M059J (cell line): ENCODE data around the gene ZMAT5. TPM values are rescaled to one million over a fixed set of nuclear protein-coding genes. Genes with fewer than 3 reads are reported as not detected.

Experiments
- DNase-seq: peaks from one replicate; pipeline ENCODE4 v3.0.0-alpha.2; 2012; ENCODE audit warnings: low read depth
- total RNA-seq: library from RNA; depleted of rRNA; stranded (reverse); fragments of >200 nt; shearing (Covaris generic); gene quantifications from 2 replicates; pipeline ENCODE4 v1.2.3, GENCODE V29; 2014

ZMAT5 gene
- total RNA-seq, 1 experiment from 2014 or later: 19.4 TPM

GRCh38 chr22:29753808-29754657, 12.8 kb downstream of the ZMAT5 start:
- no peak for DNase-seq

GRCh38 chr22:29751669-29752068, 15.1 kb downstream of the ZMAT5 start:
- no peak for DNase-seq

GRCh38 chr22:29750559-29751538, 16.0 kb downstream of the ZMAT5 start:
- no peak for DNase-seq

- no peak for DNase-seq
Observed at GRCh38 chr22:29750029-29750428, 16.8 kb downstream of the ZMAT5 start.

GRCh38 chr22:29748248-29748893, 18.4 kb downstream of the ZMAT5 start:
- DNase-seq: no peak

GRCh38 chr22:29747832-29748231, 19.0 kb downstream of the ZMAT5 start:
- no peak for DNase-seq

GRCh38 chr22:29744902-29745301, 21.9 kb downstream of the ZMAT5 start:
- DNase-seq: no peak

GRCh38 chr22:29742326-29742725, 24.5 kb downstream of the ZMAT5 start:
- no peak for DNase-seq

- no peak for DNase-seq
Observed at GRCh38 chr22:29741926-29742325, 24.9 kb downstream of the ZMAT5 start.

- DNase-seq: no peak
Observed at GRCh38 chr22:29740216-29740615, 26.6 kb downstream of the ZMAT5 start.

GRCh38 chr22:29739346-29739875, 27.4 kb downstream of the ZMAT5 start:
- DNase-seq: no peak

- DNase-seq: no peak
Observed at GRCh38 chr22:29738118-29738815, 28.5 kb downstream of the ZMAT5 start.

GRCh38 chr22:29737251-29738117, 29.3 kb downstream of the ZMAT5 start:
- DNase-seq: no peak

- no peak for DNase-seq
Observed at GRCh38 chr22:29735416-29735815, 31.4 kb downstream of the ZMAT5 start.

GRCh38 chr22:29734838-29735237, 32.0 kb downstream of the ZMAT5 start:
- DNase-seq: no peak

- DNase-seq: no peak
Observed at GRCh38 chr22:29734406-29734805, 32.4 kb downstream of the ZMAT5 start.

GRCh38 chr22:29733362-29734201, 33.2 kb downstream of the ZMAT5 start:
- DNase-seq: no peak

- DNase-seq: no peak
Observed at GRCh38 chr22:29732883-29733282, 33.9 kb downstream of the ZMAT5 start.
